HG02571 (cell line): ENCODE results near the gene KAT6B.
"Not testable (repeated sequence)": the region's sequence is repeated elsewhere in the genome, so short reads cannot be mapped to it uniquely, and the experiment has no call there.

ENCODE experiments used
- ATAC-seq: cut with Tn5 transposase; IDR thresholded peaks from one replicate; pipeline ENCODE4 v1.9.1; 2021; ENCODE audit warnings: mild to moderate bottlenecking, moderate library complexity; ENCODE audit not compliant: unreplicated experiment

Gene KAT6B

GRCh38 chr10:74887614-74888284, 61.3 kb downstream of the KAT6B start:
- ATAC-seq = no peak

GRCh38 chr10:74888962-74889661, 62.7 kb downstream of the KAT6B start:
- ATAC-seq = no peak

DNA sequence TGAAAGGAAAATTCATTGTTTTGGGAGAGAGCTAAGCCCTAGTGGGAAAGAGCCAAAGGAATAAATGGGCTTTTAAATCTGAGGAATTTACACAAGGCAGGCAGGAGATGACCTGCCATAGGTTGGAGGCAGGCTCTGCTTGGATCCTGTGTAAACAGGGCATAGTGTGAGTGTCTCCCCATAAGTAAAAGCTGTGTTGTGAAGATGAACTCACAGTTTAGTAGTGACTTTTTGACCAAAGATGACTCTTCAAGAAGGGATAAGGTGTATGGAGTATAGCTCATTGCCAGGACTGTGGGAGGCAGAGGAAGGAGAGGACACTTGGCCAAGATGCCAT, 63.2 kb downstream of the KAT6B start:
- ATAC-seq = no peak

DNA sequence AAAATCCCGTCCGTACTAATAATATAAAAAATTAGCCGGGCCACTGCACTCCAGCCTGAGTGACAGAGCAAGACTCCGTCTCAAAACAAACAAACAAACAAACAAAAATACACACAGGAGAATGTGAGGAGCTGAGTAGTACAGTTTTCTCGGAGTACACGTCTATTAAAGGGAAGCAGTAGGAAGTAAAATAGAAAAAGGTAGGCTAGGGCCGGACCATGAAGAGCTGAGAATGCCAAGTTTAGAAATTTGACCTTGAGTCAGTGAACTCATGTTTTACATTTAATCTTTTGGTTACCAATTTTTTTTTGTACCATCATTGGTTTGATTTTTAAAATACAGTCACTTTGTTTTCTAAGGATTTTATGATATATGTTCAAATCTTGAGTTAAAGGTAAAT, 64.1 kb downstream of the KAT6B start:
- no peak for ATAC-seq

- ATAC-seq = no peak
Measured at GRCh38 chr10:74891053-74891452, 64.7 kb downstream of the KAT6B start.

DNA sequence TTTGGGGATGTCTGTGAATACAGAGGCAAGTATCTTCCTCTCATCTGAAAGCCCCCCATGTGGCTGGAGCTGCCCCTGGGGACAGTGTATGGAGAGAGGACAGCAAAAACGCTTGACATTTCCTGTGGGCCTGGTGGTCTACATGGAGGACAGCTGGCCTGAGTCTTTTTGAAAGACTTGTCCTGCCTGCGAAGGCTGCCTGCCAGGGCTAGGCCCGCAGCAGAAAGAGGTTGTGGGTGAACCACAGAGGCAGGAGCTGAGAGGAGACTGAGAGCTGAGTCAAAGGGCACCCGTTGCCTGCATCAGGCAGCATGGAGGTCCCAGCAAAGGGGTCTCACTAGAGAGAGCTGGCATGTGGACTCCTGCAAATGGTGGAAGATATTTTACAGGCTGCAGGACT, 66.4 kb downstream of the KAT6B start:
- ATAC-seq = no peak

DNA sequence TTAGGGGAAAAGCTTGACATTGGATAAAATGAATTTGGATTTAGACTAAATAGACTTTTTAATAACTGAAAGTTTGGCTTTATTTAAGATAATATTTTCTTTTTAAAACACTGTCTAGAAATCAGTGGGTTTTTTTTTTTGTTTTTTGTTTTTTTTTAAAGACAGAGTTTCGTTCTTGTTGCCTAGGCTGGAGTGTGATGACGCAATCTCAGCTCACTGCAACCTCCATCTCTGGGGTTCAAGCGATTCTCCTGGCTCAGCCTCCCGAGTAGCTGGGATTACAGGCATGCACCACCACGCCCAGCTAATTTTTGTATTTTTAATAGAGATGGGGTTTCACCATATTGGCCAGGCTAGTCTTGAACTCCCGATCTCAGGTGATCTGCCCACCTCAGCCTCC, 66.9 kb downstream of the KAT6B start:
- not testable (repeated sequence) for ATAC-seq

- ATAC-seq = no peak
Measured at GRCh38 chr10:74896788-74897527, 70.6 kb downstream of the KAT6B start.

DNA sequence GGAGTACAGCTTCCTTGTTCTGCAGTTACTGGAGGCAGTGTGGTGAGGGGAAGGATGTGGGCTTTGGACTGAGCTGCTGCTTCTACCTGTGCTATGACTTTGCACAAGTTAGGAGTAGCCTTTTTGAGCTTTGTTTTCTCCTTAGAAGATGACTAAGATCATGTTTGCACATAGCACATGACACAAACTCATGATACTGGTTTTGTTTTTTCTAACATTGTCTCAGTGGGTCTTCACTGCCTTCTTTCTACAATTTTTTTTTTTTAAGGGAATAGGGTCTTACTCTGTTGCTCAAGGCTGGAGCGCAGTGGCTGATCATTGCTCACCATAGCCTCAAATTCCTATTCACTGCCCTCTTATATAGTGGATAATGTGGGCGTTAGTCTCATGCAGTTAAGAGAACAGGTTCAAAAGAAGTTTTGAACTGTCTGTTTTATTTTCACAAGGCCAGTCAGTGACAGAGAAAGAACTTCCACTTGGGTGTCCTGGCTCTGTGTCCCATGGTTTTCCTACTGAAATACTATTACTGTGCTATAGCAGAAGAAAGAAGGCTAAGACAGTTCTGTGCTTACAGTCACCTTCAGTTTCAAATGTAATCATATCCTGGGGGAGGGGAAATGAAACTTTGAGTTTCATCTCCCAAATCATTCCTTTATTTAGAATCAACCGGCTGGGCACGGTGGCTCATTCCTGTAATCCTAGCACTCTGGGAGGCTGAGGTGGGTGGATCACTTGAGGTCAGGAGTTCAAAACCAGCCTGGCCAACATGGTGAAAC, 72.0 kb downstream of the KAT6B start:
- no peak for ATAC-seq

DNA sequence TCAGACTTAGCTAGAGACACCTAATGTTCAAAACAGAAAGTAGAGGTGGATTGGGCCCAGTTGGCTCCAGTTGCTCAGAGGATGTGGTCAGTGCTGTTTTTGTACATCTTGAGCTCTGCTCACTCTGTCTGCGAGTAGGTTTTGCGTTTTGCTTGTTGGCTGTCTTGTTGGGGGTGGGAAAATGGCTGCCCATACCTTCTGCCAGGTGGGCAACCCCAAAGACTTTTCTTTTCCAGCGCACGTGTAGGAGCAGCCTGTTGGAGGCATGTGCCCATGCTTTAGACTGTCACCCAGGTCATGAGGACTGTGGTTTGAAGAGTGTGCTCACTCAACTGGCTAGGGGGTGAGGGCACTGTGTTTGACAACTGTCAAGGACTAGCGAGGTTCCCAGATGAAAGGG, 73.9 kb downstream of the KAT6B start:
- no peak for ATAC-seq

DNA sequence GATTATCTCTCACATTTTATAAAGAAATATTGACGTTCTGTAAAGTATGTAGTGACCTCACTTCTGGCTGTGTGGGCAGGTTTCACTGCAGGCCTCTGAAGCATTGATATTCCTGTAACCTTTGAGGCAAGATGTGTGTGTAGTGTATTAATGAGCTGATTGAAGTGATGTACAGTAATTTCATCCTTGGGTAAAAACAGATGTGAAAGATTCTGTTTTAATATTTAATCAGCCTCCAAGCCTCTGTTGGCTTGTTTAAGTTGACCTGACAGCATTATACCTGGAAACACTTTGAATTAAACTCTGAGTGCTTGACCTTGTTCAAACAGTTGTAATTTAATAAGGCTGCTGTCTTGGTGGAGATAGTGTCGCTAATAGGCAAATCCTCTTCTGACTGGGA, 74.9 kb downstream of the KAT6B start:
- ATAC-seq = no peak

DNA sequence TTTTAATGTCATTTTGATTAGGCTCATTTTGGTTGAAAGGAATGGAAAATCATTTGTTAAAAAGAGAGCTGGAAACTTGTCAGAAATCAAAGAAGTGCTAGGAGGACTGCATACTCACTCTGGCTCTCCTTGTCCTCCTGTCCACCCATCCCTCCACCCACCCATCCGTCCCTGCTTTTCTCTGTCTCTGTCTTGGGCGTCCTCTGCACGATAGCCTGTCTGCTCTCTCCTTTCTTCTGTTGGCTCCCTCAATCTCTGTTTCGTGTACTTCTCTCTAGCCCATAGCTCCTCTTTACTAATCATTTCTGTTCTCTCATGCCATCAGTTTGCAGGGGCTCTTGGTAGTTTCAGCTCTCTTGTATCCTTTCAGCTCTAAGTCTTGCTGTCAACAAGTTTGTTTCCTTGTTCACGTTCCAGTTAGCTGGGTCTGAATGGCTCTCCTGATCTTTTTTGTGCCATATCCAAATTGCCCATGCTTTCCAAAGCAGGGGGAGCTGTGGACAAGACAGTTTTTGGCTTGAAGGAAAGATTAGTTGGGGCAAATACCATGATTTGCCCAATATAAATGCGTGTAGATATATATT, 75.6 kb downstream of the KAT6B start:
- no peak for ATAC-seq

- no peak for ATAC-seq
Measured at GRCh38 chr10:74903491-74903890, 77.1 kb downstream of the KAT6B start.

DNA sequence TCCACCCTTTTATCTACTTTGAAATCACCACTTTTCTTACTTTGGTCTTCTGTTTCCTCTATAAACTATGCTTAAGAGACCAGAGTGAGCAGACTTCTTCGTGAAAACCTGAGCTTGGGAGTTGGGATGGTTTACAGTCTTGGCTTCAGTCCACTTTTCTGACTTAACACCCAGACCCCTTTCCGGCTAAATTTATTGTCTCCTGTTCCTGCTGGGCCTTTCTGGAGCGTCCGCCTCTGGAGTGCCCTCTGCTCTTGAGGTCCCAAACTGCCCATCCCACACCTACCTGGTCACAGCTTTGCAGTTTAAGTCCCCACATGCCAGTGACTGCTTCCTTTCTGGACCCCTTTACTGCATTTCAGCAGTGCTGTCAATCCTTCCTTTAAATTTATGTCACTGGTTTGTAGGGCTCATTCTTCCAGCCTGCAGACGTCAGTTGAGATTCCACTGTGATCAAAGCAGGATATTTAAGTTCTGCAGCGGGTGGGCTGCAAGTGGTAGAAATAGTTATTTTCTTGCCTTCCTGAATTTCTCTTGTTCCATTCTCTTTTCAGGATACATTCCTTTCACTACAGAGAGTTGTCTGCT, 80.3 kb downstream of the KAT6B start:
- no peak for ATAC-seq

- ATAC-seq = no peak
Measured at GRCh38 chr10:74909670-74910069, 83.3 kb downstream of the KAT6B start.

DNA sequence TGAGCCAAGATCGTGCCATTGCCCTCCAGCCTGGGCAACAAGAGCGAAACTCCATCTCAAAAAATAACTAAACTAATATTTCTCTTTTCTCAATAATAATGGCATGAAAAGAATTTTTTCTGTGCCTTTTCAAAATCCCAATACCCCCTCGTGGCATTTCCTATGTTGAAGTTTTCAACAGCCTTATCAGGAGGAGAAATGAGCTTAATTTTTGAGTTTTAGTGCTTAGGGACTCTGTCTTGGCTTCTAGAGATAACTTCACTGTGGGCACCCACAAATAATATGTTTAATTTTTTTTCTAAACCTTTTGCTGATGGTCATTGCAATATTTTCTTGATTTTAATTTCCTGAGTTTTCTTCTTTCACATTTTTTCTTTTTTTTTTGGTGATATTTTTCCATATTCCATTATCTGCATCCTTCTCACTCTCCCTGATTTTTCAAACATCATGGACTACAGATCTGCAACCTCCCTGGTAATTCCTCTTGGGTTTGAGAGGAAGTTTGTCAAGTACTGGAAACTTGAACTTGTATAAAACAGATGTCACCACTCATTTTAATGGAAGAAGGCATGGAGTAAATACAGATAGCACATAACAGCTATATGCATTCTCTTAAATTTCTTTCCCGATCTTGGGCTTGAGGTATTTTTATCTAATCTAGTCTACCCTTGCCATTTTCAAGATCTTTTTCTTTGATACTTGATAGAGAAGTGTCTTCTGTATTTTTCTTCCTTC, 84.0 kb downstream of the KAT6B start:
- no peak for ATAC-seq

- no peak for ATAC-seq
Measured at GRCh38 chr10:74910976-74911350, 84.6 kb downstream of the KAT6B start.

DNA sequence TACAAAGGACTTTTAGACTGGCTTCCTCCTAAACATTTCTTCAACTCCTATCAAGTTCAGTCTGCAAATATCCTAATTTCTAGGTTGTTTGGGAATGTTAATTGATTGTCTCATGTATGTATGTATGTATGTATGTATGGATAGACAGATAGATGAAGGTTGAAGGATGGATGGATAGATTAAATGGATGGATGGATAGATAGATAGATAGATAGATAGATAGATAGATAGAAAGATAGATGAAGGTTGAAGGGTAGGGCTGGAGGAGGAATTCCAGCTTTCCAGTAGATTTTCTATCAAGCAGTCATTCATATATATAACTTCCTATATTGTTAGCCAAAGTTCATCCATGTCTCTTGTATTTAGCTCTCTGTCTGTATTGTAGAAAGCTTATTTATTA, 85.8 kb downstream of the KAT6B start:
- ATAC-seq = no peak

DNA sequence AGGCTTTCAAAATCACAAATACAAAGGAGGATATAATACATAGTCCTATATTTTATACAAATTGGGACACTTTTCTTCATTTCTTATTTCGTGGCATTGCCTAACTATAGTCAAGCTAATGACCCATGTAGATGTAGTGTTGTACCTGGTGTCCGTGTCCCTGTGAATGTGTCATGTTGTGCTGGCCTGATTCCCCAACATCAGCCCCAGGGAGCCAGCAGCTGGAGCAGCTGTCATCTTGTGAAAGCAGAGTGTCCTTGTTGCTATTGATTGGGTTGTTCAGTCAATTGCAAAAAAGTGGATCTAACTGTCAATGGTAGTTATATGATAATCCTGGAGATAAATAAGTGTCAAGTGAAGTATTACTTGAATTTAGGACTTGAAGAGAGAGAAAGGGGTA, 86.3 kb downstream of the KAT6B start:
- no peak for ATAC-seq

- no peak for ATAC-seq
Measured at GRCh38 chr10:74913377-74913979, 87.1 kb downstream of the KAT6B start.
